Measurements from ENCODE around the gene ANKDD1B. TPM values are rescaled to one million over a fixed set of nuclear protein-coding genes. Genes with fewer than 3 reads are reported as not detected.

Gene ANKDD1B
- total RNA-seq, 1 donor from 2014 or later: not detected

DNA sequence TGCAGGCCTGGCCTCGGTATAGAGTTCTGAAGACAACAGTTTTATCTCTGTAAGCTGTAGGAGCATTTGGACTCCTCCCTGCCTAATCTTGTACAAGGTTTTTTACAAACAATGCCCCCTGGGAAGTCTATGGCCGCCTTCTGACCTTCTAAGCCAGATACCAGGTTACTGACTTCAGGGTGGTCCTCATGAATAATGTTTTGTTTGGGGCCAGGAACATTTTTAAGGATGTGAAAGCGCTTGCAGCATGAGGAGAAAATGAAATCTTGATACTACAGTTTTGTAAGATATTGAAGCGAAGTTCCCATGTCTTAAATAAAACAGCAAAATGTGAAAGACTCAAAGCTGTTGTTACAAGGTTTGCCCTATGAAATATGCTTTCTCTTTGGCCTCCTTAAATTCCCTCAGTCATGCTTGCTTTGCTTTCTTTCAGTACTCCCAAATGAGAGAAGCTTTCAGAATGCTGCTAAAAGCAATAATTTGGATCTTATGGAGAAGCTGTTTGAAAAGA is 5.2 kb downstream of the ANKDD1B start:
- DNase-seq (ENCODE audit: low read depth): no peak

DNA sequence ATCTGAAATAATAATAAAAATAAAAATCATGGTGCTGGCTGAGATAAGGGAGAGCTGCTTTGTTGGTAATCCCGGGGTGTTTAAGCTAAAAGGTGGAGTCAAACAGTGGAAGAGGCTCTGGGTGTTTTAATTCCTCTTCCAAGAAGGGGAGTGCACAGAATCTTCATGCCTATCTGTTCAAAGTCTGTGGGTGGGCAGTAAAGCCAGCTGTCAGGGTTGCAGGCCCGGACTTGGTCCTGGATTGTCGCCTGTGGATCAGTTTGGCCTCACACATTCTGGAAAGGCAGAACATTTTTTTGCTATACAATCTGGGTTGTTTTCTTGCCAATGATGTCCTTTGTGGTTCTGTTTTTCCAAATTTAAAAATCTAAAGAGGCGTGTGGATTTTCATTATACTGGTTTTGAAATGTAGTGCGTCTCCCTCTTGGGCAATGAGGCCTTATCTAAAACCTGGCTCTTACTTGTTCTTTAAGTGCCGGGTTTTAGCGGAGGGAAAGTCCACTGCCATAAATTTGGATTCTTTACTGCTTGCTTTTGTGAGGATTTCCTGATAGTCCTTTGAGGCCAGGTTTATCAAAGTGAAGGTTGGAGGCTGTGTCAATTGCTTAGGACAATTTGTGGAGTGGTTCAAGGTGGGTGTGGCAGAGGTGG is 5.8 kb downstream of the ANKDD1B start:
- no peak for DNase-seq (ENCODE audit: low read depth)

DNA sequence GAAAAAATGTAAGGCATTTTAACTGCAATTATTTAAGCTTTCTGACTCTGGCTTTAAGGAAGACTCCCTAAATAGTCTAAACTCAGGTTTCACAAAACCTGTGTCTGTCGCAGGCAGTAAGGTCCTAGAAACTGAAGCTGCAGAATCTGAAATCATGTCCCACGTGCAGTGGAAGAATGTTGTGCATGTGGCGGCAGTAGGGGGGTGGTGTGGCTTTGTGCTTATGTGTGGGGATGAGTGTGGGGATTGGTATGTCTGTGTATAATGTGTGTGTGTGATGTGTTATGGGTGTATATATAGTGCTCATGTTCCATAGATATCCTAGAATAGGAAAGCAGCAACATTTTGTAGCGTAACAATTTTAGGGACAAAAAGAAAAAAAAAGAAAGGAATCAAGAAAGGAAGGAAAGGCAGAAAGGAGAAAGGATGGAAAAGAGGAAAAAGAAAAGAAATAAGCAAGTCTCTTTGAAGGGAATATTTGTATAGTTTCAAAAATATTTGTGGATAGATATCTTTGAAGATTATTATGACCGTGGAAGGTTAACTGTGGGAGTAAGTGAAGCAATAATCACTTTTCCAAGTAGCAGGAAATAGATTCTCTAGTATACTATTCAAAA is 6.6 kb downstream of the ANKDD1B start:
- no peak for DNase-seq (ENCODE audit: low read depth)

DNA sequence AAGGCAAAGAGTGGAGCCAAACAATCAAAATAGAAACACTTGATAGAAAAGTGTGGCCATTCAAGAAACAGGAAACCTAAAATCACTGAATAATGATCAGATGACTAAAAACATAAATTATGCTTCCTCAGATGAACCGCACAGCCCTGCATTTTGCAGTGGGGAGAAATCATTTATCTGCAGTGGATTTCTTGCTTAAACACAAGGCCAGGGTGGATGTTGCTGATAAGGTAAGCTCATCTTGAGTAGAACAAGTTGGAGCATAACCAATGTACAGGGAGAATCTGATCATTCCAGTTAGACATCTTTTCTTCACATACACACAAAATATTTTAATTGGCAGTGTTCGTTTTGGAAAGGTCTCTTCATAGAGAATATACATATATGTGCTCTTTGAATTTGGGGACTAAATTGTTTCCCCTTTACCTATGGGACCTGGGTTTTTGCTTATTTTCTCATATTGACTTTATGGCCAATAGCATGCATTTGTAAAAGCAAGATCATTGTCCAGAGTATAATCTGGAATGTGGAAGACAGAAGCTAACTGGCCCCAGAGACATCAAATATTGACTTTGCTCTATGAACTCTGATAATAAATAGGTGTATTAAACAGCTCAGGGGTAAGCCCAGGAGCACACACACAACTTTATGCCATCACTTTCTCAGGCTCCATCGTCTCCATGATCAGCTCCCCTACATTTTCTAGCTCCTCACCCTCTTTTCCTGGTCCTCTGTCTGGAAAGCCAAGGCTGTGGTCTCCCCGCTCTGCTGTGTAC is 9.1 kb downstream of the ANKDD1B start:
- DNase-seq (ENCODE audit: low read depth): no peak

DNA sequence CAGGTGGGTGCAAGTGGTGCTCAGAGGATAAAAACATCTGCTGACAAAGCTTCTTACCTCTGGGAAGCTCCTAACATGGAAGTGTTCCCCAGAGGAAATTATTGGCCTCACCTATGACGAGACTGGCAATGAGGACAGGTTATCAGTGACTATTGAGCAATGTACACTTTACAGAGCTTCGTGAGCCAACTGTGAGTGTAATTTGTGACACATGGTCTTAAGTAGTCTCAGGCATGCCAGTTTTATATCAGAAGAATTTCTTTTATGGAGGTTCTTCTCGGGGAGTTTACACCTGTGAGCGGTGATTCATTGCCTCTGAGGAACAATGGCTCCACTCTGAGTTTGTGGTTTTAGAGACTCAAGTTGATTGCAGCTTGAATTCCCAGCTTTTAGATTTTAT is 11.3 kb downstream of the ANKDD1B start:
- DNase-seq (ENCODE audit: low read depth): peak; percentile 9

DNA sequence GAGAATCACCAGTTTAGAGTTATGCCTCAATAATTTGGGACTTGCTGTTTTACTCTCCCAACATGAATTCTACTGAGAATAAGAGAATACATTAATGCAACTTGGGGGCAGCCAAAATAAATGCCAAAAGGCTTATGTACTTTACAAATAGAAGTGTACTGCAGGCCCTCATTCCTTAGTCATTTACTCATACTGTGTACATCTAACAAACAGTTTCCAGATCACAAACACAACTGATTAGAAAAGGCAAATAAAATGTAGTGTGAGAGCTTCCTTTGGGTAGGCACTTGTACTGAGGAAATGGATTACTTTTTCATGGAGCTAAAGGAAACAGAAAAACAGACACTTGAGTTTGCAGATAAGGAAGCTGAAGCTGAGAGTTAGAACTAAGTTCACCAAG is 12.6 kb downstream of the ANKDD1B start:
- no peak for DNase-seq (ENCODE audit: low read depth)

DNA sequence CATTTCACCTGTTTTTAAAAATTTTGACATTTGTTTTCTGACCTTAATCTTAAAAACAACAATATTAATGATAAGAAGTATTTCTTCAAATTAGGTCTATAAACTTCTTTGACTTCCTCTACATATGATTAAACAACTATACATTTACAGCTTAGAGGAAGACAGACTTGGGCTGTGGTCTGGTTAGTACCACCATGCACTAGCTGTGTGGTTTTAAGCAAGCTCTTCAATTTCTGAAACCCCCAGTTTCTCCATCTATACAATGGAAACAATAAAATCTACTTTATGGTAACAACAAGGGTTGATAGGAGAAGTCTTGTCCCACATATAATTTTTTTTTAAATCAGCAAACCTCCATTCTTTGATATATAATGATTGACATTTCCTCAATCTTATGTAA is 15.7 kb downstream of the ANKDD1B start:
- no peak for DNase-seq (ENCODE audit: low read depth)

DNA sequence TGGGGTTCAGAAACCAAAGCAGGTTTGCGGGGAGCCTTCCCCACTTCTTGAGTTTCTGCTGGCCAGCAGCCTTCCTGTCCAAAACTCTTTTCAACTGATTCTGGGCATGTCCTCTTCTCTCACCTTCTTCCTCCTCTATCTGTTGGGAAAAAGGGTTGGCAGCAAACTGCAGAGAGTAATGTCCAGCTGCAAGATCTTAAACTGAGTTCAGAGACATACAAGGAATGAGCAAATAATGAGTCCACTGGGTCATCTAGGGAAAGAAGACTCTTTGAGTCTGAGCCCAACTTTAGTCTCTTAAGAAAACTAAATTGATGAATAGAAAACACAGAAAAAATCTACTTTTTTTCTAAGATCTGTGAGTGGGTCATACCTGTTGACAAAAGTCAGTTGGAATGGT is 16.5 kb downstream of the ANKDD1B start:
- no peak for DNase-seq (ENCODE audit: low read depth)

DNA sequence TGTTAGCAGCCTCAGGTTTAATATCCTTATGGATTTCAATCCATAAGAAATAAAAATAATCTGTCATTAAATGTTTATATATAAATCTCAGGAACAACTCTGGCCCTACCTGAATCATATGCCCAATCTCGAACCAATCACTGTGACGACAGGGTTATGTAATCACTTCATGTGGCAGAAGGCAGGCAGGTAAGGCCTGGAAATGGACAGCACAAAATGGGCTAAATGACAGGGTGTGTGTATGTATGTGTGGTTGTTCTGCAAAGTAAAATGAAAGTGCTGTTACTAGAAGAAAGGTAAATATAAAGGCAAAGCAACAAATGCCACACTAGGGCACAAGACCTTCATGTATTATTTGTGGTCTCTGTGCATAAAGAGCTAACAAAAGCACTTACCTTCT is 19.6 kb downstream of the ANKDD1B start:
- no peak for DNase-seq (ENCODE audit: low read depth)

DNA sequence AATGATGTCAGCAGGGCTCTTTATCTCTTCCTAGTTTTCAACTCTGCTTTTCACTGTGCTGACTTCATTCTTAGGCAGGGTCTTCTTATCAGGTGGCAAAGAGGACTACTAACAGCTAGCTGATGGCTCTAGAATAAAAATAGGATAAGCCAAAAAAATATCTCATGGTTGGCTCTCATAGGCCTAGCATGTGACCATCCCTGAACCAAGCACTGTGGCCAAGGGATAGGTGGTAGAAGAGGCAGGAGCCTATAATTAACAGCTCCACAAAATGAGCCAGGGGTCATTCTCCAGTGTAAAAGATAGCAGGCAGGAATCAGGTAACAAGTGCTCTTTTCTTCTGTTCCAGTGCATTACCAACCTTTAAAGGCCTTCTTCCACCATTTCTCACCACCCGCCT is 21.1 kb downstream of the ANKDD1B start:
- no peak for DNase-seq (ENCODE audit: low read depth)

DNA sequence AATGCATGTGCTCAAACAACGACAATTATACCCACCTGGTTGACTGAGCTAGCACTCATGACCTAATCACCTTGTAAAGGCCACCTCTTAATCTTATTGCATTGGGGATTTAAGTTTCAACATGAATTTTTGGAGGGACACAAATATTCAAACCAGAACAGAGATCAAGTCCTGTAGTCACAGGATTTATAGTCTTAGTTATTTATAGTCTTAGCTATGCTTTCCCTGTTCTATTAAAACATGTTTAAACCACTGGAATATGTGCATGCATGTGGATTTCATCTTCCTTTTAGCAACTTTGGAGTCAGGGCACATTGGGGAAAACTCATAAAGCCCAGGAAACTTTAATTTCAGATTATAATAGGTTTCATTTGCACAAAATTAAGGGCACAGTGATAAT is 26.7 kb downstream of the ANKDD1B start:
- no peak for DNase-seq (ENCODE audit: low read depth)

DNA sequence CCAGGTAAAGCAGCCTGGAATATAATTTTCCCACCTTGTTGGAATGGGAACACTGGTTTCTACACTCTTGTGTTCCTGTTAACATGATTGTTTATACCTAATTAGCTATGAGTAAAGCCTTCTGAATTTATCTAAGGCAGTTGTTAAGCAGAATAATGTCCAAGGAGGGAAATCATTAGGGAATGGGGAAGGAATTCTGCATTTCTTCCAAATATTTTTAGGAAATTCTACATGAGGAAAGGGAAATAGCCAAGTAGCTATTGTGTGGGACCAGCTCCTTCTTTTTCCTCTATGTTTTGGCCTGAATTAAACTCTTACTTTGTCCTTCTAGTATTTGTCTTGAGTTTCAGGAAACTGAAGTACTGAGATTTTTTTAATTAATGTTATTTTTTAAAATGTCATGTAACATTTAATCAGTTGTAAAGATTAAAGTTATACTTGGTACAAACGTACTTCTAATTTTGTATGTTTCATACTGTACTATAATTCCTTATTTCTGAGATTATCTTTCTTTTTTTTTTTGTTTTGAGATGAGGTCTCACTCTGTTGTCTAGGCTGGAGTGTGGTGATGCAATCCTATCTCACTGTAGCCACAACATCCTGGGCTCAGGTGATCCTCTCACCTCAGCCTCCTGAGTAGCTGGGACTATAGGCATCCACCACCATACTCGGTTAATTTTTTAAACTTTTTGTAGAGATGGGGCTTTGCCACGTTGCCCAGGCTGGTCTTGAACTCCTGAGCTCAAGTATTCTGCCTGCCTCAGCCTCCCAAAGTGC is 28.5 kb downstream of the ANKDD1B start:
- DNase-seq (ENCODE audit: low read depth): no peak

DNA sequence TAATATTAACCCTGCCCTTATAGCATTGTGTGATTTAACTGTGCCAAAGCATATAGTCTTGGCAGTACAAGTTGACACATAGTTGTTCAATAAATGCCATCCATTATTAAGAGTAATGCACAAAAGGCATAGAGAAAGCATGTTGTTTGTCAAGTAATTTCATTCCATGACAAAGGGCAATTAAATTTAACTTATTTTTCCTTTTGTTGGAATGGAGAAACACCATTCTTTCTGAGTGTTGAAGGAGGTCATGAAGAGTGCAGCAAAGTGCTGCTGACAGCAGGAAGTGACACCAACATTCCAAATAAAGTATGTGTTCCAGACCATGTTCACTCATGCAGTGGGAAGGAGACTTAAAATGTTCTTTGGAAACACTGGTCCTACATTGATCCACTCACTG is 29.1 kb downstream of the ANKDD1B start:
- no peak for DNase-seq (ENCODE audit: low read depth)

DNA sequence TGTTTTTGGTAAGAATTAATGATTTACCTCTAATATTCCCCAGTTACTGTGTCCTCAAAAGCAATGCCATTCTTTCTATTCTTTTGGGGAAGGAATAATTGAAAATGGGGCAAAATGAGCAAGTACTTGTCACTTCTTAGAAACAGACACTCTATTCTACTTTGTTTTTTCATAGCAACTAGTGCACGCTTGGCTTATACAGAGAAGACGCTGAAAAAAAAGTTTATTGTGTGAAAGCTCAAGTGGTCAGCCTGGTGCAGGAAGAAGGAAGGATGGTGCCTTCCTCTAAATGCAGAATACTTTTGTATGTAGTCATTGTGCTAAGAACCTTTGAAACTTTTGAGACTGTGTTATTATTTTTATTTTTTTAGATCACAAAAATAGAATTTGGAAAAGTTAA is 29.6 kb downstream of the ANKDD1B start:
- no peak for DNase-seq (ENCODE audit: low read depth)

DNA sequence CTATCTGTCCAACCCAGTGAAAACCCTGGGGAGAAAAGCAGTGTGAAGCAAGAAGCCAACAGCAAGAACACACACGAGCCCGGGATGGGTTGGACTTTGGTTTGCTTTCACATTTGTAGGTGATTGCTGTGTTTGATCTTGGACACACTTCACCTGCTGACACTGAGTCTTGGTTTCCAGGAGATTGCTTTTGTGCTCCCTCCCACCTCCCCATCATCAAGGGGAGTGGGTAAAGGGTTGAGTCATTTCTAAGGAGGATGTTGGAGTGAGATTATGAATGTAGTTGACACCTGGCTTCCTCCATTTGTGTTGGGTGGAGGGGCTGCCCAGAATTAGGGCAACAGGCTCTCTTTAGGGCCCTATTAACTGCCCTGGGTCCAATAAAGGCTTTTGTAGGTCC is 37.5 kb downstream of the ANKDD1B start:
- DNase-seq (ENCODE audit: low read depth): no peak

DNA sequence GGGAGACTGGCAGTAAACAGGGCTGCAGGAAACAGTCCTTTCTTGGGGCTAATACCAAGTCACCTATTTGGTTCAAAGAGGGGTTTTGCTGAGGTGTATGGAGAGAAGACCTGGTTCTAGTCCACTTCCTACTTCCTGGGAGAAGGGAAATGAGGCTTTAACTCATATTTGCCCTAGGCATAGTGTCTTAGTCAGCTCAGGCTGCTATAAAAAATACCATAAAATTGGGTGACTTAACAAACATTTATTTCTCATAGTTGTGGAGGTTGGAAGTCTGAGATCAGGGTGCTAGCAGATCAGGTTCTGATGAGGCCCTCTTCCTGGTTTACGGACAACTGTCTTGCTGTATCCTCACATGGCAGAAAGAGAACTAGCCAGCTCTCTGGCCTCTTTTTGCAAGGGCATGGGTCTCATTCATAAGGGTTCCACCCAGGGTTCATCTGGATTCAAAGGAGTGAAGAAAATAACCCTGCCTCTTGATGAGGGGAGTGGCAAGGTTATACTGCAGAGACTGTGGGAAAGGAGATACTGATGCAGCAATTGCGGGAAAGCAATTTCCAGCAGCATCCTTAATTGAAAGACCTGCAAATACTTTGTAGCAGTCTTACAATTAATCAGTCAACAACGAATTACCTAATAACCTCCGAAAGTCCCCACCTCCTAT is 40.5 kb downstream of the ANKDD1B start:
- no peak for DNase-seq (ENCODE audit: low read depth)

DNA sequence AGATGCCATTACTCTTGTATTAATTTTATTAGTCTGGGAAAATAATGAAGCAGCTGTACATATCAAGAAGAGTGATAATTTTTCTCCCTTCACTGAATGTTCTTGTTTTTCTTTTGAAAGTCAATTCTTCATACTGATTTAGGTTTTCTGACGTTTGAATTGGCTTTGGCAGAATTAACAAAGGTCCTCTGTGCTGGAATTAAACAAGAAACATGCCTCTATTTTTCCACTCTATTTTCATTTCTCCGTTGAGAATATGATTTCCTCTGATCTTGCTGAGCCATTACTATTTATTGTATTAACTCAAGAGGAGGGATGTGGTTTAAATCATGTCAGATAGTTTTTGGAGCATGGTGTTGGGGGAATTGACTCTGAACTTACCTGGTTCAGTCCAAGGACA is 42.3 kb downstream of the ANKDD1B start:
- no peak for DNase-seq (ENCODE audit: low read depth)

DNA sequence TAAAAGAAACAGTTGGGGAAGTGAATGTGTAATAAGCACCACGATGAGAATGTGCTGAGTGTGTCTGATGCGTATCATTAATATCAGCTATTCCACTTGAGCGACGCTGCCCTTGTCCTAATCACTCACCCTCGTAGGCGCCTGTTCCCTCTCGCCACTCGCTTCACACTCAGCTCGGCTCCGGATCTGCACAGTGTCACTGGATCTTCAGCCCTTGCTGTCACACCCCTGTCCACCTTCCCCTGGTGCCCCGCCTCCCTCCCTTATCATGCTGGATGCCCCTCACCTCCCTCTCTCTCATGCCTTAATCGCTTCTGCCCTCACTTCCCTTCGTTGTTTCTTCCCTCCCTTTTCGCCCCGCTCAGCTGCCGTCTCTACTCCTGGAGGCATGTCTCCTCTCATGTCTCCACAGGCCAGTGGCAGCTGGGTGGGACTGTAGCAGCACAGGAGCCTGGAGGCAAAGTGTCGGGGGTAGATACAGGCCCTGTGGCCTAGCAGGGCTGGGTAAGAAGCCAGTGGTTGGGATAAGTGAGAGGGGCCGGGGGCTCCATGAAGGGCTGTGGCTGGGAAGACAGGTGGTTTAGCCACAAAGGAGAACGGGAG is 43.5 kb downstream of the ANKDD1B start:
- peak; percentile 32 for DNase-seq (ENCODE audit: low read depth)

DNA sequence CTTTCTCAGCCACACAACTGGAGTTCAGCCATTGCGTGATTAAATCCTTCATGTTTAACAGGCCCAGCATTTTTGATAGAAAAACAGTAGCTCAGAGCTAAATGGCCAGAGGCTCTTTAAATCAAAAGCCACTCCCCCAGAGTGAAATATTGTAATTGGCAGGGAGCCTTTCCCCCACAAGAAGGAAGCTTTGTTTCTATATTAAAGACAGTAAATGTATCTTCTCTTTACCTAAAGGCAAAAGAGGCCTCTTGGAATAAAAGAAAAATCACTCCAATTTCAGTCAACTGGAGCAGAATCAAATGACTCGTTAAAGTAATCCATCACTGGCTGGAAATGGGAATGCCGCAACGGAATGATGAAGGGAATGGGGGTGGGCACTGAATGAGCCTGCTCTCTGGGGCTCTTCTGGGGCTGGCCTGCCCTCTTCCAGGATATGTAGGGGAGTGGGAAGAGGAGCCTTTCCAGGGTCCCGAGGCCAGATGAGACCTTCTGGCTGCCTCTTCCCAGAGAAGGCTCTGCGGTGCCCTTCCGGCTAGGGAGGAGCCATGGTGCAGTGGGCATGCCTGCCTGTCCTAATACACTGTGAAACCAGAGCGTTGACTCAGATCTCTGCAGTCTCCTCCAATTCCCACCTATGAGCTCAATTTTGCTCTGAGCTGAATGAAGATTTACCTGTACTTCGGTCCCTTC is 45.2 kb downstream of the ANKDD1B start:
- DNase-seq (ENCODE audit: low read depth): peak; percentile 35
